GM18511 (cell line): ENCODE results near the gene ATP6V0D1.
A peak's percentile ranks its signal among the peaks of the same experiment; 100 is the strongest.
"Not testable (repeated sequence)": the region's sequence is repeated elsewhere in the genome, so short reads cannot be mapped to it uniquely, and the experiment has no call there.

Experiments used
- ATAC-seq: cut with Tn5 transposase; IDR thresholded peaks from one replicate; pipeline ENCODE4 v1.9.1; 2021; ENCODE audit warnings: mild to moderate bottlenecking, moderate library complexity; ENCODE audit not compliant: unreplicated experiment

The ATP6V0D1 gene

DNA sequence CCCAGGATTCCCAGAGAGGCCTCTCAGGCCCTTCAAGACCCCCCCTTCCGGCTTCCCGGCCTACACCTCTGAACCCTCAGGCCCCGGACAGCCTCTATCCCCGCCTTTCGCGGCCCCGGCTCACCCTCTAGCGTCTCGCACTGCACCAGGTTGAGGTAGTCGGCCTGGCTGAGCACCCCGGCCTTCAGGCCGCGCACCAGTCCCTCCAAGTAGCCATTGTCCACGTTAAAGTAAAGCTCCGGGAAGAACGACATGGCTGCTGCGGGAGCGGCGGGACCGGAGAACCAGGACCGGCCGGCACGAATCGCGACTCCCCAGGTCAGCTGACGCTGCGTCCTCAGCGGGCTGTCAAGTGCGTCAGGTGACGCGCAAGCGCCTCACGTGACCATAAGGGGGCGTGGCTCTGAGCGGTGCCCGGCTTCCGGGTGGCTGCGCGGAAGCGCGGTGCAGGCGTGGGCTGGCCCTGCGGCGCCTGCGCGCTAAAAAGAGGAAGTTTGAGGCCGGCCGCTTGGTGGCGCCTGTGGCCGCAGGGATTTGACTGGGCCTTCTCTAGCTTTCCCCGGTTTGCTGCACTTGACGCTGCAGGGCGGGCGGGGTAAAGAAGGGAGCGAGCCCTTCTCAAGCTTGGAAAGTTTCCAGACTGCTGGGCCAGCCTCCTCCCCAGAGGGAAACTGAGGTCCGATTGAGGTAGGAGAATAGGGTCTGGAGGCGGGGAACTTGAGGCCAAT, at the start of gene ATP6V0D1:
Gene ATP6V0D1, minus strand, starts transcription at position 325 of the 728 bp plus-strand sequence. Its CDS starts 71 bp downstream, at position 254.
- peak; percentile 93 for ATAC-seq

DNA sequence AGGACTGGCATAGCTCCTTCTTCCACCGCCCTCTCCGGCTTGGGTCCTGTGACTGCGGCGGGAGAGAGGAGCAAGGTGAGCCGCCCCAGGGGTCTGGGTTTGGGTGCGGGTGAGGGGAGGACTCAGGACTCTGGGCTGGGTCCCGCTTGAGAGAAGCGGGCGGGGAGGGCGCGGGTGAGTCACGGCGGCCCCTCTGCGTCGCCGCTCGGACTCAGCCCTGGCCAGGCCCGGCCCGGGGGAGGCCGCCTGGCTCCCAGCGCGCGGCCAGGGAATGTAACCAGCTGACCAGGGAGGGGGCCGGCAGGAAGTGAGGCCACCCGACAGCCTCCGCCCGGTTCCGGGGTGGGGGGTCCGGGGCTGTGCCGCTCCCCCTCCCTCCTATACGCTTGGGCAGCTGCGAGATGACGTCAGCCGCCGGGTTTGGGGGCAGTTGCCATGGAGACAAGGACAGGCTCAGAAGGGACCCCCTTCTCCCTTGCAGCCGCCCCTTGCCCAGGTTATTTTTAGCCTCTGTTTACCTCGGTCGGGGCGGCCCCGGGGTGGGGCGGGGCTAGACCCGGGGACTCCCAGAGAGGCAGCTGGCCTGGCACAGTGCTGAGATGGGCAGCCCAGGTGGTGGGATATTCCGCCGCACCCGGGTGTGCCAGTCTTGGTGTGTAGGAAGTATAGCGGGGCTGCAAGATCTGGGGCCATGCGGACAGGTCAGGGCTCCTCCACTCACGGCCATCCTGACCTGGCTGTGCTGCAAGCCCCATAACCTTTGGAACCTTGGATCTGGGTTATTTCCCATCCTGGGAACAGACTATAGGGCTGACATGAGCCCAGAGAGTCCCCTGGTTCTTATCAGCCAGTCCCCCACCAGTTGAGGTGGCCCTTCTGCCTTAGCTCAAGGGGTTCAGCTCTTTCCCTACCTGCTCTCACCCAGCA, 49.3 kb upstream of the ATP6V0D1 start:
- ATAC-seq, result peak; percentile 42

DNA sequence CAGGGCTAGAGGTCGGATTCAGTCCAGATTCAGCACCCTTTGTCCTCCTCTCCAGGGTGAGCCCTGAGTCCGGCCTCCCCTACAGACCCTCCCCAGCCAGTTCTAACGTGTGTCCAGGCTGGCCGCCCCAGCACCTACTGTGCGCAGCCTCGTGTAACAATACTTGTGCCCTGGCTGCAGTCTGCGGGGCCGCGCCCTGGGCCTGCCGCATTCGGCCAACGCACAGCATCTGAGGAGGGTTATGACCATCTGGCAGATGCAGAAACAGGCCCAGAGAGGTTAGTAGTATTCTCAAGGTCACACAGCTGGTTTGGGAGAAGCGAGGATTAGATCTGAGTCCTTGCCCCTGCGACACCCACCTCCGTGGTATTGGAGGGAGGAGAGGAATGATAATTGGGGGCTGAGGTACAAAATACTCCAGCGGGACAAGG, 48.6 kb upstream of the ATP6V0D1 start:
- ATAC-seq, result no peak

DNA sequence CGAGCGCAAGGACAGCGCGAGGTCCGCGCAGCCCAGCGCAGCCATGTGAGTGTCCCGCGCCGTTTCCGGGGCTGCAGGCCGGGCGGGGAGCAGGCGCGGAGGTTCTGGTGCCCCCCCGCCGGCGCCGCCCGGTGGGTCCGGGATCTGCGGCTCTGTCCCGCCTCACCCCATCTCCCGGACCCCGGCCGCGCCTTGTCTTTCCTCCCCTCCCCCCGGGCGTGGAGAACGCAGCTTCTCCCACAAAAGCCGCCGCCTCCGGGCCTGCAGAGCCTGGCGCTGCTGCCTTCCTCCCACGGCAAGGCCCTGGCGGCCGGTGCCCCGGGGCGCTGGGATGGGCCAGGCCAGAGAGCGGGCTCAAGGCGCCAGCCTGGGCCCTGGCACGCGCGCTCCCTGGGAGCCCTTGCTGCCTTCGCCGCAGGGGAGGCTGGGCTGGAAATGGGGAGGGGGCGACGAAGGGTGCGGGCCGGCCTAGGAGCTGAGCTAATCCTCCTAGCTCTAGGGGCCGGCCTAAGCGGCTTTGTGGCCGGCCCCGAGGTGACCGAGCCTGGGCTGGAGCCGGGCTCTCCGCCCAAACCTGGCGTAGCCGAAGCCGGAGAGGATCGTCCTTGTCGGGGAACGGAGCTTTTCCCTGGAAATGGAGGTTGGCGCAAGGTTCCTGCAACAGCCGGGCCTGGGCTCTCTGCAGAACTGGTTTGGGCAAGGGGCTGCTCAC, 48.1 kb upstream of the ATP6V0D1 start:
- no peak for ATAC-seq

DNA sequence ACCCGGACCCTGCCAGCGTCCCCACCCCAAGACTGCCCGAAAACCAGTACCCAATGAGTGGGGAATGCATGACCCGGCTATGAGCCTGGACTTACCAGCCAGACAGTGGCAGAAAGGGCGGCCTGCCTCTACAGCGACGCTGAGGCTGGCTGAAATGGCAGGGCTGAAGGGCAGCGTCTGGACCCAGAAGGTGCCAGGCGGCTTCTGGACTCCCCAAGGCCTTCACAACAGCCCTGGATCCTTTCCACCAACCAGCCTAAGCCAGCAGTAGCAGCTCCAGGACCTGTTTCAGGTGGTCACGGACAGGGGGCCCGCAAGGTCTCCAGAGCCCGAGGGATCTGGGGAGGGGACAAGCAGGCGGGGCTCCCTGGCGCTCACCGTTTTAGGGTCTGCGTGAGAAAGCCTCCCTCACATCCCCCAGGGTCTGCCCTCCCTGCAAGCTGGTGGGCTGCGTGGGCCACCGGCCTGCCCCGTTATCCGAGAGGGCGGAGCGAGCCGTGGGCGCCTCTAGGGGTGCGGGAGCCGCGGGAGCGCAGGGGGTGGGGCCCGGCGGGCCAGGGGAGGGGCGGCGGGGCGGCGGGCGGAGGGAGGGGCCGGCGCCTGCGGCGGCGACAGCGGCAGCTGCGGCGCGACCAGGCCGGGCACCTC, 47.4 kb upstream of the ATP6V0D1 start, which contains the start of gene RIPOR1:
Gene RIPOR1, plus strand, starts transcription at position 608 of the 648 bp plus-strand sequence. CDS start 9,618 bp downstream, outside the sequence.
- ATAC-seq, result no peak

DNA sequence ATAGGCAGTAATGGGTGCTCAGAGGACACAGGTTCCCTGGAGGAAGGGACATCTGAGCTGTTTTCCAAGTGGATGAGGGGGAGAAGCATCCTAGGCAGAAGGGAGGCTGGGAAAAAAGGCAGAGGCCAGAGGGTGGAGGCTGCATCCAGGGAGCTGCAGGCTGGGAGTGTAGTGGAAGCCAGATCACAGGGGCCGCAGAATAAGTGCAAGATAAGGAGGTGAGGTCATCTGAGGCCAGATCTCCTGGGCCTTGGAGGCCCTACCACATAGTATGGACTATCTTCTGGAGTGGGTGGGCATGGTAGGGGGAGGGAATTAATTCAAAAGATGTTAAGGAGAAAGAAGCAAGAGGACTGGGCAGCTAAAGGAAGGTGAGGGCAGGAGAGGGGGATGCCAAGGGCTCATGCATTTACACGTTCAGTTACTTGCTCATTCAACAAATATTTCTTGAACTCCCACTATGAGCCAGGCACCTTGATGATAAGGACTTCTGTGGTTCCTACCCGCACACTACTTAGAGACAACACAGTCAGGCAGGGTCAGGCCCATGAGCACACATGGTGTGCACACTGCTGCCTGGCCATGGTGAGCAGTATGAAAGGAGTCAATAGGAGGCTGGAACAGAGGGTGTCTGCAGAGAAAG, 45.3 kb upstream of the ATP6V0D1 start:
- ATAC-seq, result no peak

DNA sequence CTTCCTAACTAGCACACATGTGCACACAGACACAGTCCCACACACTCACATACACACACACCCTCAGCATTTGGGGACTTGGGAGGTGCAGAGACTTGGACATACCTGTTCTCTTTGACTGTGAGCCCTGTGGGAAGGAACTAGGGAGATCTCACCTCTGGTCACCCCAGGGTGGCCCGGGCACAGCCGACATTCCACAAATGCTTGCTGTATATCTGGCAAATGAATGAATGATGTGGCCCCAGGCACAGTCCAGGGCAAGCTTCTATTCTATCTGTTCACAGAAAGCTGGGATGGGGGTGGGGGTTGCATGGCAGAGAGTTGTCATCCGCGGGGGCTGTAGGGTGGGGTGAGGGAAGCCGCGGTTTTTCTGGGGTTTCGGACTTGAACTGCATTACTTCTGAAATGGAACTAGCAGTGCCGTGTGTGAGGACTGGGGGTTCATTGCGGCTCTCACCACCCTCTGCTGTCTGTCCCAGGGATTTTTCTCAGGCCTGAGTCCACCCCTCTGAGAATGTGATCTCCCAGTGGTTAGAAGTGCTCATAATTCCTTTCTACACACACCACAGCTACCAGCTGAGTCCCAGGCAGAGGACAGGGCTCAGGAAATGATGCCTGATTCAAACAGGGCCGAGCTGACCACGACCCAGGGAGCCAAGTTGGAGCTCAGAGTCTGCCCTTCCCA, 44.4 kb upstream of the ATP6V0D1 start:
- ATAC-seq, result no peak

DNA sequence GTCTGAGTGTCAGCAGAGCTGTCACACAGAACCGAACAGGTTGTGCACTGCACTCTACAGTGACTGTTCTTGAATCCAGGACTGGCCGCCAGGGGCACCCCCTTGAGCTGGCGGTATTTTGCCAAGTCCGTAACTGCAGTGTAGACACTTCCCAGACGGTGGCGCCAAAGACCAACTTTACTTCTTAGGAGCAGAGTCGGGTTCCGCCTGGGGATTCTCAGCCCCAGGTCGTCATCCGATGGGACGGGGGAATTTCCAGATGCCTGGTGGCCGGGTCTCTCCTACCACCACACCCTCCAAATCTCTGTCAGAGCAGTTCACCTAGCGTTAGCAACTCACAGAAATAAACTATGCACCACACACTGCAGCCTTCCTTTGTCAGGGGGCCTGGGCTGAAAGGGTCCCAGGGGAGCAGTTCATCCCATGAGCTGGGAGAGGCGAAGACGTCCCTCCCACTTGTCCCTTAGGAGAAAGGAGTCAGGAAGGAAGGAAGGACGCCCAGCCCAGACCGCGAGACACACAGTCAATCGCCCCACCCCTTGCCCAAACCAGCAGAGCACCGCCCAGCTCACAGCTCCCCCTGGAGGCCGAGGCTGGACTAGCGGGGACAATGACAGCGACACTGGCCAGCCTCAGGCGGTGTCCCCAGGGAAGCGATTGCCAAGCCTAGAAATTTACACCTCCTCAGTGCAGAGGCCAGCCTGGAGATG, 40.3 kb upstream of the ATP6V0D1 start:
- peak; percentile 72 for ATAC-seq

DNA sequence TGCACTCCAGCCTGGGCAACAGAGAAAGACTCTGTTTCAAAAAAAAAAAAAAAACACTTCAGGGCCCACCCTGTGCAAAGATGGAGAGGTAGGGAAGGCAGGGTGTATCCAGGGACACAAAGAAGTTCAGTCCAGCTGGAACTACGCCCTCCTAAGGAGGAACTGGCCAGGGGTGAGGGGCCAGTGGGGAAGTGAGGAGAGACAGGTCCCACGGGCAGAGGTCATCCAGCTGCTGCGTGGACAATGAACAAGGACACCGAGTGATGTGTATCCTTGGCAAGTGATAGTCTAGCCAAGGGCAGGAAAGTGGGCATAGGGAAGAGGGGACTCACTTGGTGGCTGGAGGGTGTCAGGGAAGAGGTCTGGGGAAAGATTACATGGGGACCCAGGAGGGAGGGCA, 38.3 kb upstream of the ATP6V0D1 start:
- ATAC-seq, result no peak

DNA sequence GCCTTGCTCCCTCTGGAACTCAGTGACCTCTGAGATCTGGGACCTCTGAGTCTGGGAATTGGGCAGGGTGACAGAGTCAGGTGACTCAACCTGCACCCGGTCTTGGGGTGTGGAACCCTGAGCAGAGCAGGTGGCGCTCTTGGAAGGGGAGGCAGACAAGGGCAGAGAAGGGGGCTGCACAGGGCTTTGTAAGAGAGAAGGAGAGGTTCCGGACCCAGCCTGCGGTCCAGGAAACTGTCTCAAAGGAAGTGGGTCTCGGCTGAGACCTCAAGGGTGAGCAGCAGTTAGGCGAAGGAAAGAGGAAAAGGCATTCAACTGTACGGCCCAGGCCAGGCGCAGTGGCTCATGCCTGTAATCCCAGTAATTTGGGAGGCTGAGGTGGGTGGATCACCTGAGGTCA, 37.7 kb upstream of the ATP6V0D1 start:
- no peak for ATAC-seq

DNA sequence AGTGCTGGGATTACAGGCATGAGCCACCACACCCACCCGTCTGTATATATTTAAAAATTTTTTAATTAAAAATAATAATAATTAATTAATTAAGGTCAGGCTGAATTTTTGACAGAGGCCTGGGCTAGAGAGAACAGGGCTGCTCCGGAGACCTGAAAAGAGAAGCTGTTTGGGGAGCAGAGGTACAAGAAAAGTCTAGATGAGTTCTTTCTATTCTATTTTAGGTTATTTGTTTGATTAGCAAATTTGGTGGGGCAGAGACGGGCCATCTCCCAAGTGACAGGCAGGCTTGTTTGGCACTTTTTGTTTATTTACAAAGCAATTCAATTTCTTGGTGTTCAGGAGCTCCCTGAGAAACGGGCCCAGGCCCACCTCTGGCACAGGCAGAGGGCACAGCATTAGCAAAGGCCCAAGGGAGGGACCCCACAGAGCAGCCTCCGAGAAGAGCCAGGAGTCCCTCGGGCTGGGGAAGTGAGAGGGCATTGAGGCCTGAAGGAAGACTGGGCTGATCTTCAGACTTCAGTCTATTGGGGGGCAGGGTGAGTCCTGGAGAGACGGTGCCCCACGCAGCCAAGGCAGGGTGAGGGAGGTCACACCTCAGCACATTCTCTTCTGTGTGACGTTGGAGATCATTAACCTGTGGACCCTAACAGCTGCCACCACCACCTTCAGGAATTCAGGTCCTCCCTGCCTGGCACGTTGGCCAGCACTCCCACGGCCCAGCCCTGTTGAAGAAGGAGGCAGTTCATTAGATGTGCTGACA, 36.9 kb upstream of the ATP6V0D1 start:
- ATAC-seq, result peak; percentile 50

DNA sequence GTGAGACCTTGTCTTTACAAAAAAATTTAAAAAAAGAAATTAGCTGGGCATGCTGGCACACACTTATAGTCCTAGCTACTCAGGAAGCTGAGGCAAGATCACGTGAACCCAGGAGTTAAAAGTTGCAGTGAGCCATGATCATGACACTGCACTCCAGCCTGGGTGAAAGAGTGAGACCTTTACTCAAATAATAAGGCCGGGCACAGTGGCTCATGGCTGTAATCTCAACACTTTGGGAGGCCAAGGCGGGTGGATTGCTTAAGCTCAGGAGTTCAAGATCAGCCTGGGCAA, 36.1 kb upstream of the ATP6V0D1 start:
- ATAC-seq, result no peak

DNA sequence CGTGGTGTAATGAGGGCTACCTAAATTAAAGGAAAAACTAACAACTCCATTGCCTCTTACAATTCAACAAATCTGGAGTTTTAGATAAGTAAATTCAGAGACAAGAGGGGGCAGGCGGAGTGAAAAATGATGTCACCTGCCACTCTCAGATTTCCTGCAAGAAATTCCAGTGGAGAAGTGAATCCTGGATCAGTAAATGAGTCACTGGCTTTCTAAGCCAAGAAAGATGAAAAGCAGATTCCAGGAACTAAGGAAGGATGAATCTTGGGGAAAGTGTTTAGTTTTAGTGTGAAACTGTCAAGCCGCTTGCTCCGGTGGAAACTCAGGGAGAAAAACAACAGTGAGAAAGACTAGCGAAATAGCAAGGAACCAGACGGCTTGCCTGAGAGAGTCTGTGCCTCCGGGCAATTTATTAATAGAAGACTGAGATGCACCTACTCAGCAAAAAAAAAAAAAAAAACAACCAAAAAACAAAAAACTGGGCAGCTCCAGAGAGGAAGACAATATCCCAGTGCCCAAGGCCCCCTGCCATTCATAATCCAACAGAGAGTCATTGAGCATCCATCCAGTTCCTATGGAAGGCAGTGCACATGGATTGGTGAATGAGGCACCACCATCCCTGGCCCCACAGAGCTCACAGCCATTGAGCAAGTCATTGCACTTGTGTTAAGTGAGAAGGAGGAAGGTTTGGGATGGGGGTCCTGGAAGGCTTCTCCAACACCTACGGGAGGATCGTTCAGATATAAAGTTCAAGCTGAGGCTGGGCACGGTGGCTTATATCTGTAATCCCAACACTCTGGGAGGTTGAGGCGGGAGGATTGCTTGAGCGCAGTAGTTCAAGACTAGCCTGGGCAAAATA, 35.6 kb upstream of the ATP6V0D1 start:
- ATAC-seq, result no peak

DNA sequence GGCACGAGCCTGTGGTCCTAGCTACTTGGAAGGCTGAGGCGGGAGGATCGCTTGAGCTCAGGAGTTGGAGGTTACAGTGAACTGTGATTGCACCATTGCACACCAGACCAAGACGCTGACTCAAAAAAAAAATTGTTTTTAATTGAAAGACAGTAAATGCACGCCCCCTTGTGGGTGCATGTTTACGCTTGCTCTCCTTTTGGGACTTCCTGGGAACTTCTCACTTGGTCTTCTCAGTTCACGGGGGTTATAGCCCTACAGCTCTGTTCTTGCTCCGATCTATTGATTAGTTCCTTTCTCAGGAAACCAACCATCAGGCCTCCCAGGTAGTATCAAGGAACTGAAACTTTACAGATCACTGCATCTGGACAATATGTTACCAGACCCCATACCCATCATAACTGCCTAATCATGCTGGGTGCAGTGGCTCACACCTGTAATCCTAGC, 33.4 kb upstream of the ATP6V0D1 start:
- peak; percentile 57 for ATAC-seq

DNA sequence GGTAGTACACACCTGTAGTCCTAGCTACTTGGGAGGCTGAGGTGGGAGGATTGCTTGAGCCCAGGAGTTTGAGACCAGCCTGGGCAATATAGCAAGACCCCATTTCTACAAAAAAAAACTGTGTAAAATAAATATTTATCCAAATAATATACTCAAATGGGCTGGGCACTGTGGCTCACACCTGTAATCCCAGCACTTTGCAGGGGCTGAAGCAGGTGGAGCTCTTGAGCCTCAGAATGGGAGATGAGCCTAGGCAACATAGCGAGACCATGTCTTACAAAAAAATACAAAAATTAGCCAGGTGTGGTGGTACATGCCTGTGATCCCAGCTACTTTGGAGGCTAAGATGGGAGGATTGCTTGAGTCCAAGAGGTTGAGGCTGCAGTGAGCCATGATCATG, 32.9 kb upstream of the ATP6V0D1 start:
- ATAC-seq, result not testable (repeated sequence)

DNA sequence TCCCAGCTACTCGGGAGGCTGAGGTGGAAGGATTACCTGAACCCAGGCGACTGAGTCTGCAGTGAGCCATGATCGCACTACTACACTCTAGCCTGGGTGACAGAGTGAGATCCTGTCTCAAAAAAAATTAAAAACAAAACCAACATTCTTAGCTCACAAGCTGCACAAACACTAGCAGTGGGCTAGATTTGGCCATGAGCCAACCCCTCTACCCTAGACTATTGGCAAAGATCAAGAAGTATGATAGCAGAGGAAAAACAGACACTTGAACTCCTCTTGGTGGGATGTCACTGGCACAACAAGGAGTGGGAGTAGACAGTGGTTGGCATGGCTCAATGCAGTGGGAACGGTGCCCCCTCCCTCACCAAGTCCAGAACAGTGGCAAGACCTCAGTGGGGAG, 28.1 kb upstream of the ATP6V0D1 start:
- no peak for ATAC-seq

DNA sequence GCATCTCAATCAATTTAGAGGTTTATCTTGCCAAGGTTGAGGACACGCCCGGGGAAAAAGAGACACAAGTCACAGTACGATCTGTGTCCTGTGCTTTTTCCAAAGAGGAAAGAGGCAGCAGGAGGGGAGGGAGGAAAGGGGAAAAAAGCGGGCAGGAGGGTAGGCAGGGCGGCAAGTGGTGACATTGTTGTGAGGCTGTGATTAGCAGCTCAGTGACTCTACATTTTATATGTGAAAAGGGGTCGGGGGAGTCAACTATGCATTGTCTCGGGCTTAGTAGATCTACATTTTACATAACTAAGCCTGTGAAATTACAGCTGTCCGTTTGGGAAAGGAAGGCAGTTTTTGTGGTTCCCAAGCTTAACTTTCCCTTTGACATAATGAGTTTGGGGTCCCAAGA, 25.5 kb upstream of the ATP6V0D1 start:
- no peak for ATAC-seq
